ENCODE results near the gene RUNX2.

DNA sequence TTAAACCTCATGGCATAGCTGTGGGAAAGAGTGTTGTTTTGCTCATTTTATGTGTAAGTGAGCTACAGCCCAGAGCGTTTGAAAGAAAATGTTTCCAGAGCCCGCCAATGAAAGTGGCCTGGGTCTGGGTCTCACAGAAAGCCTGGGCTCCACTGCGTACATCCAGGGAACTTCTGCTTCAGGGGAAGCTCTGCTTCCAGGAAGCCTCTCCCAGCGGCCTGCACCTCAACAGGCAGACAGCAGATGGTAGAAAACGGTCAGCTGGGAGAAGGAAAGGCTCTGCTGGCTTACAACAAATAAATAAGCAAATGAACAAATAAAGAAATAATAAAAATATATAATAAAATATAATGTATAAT, 320.1 kb downstream of the RUNX2 start:
- no peak for TF ChIP-seq CTCF (IDR thresholded peaks at IDR 0.05)
- no peak for TF ChIP-seq POLR2A (IDR thresholded peaks at IDR 0.05)
